Prostate gland (tissue), 2 donors: ENCODE results near the gene CDKL5. TPM values are rescaled to one million over a fixed set of nuclear protein-coding genes. Genes with fewer than 3 reads are reported as not detected.

ENCODE experiments used
- DNase-seq: peaks from one replicate; pipeline ENCODE4 v3.0.0-alpha.2; 2019; ENCODE audit warnings: low spot score
- H3K27ac ChIP-seq, 2 donors: fragments of 200-600 bp; sonication (generic); 2 replicates each; pipeline ENCODE4 v1.5.1; 2017 to 2019
- H3K27me3 ChIP-seq: fragments of 200-600 bp; sonication (generic); replicated peaks from 2 replicates; pipeline ENCODE4 v1.5.1; 2019; ENCODE audit not compliant: insufficient read depth
- H3K36me3 ChIP-seq, 2 donors: fragments of 200-600 bp; sonication (generic); 1 replicate in 1 of 2; 2 replicates in 1 of 2; pipeline versions ENCODE4 v1.5.1 to v1.8.1; 2017 to 2019
- H3K4me1 ChIP-seq: fragments of 200-600 bp; sonication (generic); replicated peaks from 2 replicates; pipeline ENCODE4 v1.5.1; 2019
- H3K4me3 ChIP-seq, 2 donors: fragments of 200-600 bp; sonication (generic); 2 replicates each; pipeline ENCODE4 v1.5.1; 2017 to 2019
- H3K9me3 ChIP-seq: fragments of 200-600 bp; sonication (generic); 2 replicates; pipeline ENCODE4 v1.5.1; 2017
- POLR2A ChIP-seq: fragments of 450-650 bp; IDR thresholded peaks from one replicate; pipeline ENCODE4 v1.6.1; 2016; ENCODE audit warnings: antibody characterized with exemption, mild to moderate bottlenecking
- POLR2AphosphoS5 ChIP-seq: sonication (generic); formaldehyde crosslinking; IDR thresholded peaks from one replicate; pipeline ENCODE4 v1.6.1; 2017; ENCODE audit warnings: antibody characterized with exemption
- whole genome bisulfite sequencing: methylation state at CpG from one replicate; pipeline ENCODE4 v1.1.5; 2018; 5-methylcytosine and 5-hydroxymethylcytosine counted together
- intact Hi-C: fragments of 100-400 bp; cut with DNase I; formaldehyde crosslinking; loops from one replicate; pipeline ENCODE4 v1.14.2; 2022
- total RNA-seq, 2 donors: library from RNA; depleted of rRNA; stranded (reverse); fragments of >200 nt; gene quantifications; one replicate each; pipeline ENCODE4 v1.1.0, GENCODE V29; 2016
- TF ChIP-seq, protein P1 (sequence below), 4 experiments: fragments of 200-600 bp in 2 of 4; fragments of 450-650 bp in 2 of 4; sonication (generic) in 2 of 4; IDR thresholded peaks; 1 replicate in 3 of 4; 2 replicates in 1 of 4; pipeline ENCODE4 v1.5.1; 2016 to 2019; ENCODE audit warnings: antibody characterized with exemption in 4 of 4, mild to moderate bottlenecking in 2 of 4, moderate library complexity in 2 of 4

The CDKL5 gene
- total RNA-seq, 2 donors from 2014 or later: 14.5 to 18.8 TPM

DNA sequence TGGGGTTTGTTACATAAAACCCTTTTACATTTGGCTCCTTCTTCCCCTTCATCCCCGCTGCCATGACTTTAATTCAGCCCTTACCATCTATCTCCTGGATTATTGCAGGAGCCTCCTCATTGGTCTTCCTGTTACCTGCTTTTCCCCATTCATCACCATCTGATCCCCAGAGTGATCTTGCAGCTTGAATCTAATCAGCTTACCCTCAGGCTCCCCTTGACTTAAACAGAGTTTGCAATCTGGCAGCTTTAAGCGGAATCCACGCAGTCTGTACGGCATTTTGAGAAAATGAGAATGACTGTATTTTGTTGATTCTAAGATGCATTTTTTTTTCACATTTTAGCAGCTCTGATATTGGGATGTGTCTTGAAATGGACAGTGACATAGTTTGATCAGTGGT is 267.1 kb downstream of the CDKL5 start:
- DNase-seq: no peak
- intact Hi-C loops: no loop called here
- Histone ChIP-seq H3K36me3 (no peaks in the 10 kb centered on the region), H3K4me3 (no peak overlapping the region), H3K4me1 (no peaks in the 10 kb centered on the region), H3K27ac (no peak overlapping the region), H3K27me3 (no peaks in the 10 kb centered on the region), H3K9me3 (no peaks in the 10 kb centered on the region)
- WGBS: 91% methylated on average over 4 of the region's 4 CpGs
- TF ChIP-seq, protein P1, sequence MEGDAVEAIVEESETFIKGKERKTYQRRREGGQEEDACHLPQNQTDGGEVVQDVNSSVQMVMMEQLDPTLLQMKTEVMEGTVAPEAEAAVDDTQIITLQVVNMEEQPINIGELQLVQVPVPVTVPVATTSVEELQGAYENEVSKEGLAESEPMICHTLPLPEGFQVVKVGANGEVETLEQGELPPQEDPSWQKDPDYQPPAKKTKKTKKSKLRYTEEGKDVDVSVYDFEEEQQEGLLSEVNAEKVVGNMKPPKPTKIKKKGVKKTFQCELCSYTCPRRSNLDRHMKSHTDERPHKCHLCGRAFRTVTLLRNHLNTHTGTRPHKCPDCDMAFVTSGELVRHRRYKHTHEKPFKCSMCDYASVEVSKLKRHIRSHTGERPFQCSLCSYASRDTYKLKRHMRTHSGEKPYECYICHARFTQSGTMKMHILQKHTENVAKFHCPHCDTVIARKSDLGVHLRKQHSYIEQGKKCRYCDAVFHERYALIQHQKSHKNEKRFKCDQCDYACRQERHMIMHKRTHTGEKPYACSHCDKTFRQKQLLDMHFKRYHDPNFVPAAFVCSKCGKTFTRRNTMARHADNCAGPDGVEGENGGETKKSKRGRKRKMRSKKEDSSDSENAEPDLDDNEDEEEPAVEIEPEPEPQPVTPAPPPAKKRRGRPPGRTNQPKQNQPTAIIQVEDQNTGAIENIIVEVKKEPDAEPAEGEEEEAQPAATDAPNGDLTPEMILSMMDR (IDR thresholded peaks at IDR 0.05): no peak
- TF ChIP-seq POLR2AphosphoS5: no peak
- TF ChIP-seq POLR2A: no peak

DNA sequence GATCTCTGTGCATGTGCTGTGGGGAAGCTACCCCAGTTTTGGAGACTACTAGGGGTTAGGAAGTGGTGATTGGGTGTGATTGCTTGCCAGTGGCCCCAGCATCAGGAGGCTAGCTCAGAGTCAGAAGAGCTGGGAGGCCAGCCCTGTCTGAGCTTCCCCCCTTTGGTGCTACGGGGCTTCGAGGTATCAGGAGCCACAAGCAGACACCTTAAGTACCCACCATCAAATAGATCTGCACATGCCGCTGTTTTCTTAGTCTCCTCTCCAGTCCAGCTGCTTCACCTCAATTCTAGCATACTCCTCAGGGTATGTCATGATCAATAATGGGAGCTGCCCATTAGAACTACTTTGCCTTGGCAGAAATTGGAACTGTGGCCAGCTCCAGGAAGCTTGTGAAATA is 271.2 kb downstream of the CDKL5 start:
- WGBS: no CpG with 5 or more reads among the region's 3 CpGs
- Histone ChIP-seq H3K4me1 (no peaks in the 10 kb centered on the region), H3K27me3 (no peaks in the 10 kb centered on the region), H3K4me3 (no peak overlapping the region), H3K36me3 (no peaks in the 10 kb centered on the region), H3K27ac (no peak overlapping the region), H3K9me3 (no peaks in the 10 kb centered on the region)
- TF ChIP-seq, protein P1 (IDR thresholded peaks at IDR 0.05): no peak
- TF ChIP-seq POLR2A (no peak), POLR2AphosphoS5 (no peak)
- intact Hi-C loops: no loop called here
- DNase-seq: no peak

DNA sequence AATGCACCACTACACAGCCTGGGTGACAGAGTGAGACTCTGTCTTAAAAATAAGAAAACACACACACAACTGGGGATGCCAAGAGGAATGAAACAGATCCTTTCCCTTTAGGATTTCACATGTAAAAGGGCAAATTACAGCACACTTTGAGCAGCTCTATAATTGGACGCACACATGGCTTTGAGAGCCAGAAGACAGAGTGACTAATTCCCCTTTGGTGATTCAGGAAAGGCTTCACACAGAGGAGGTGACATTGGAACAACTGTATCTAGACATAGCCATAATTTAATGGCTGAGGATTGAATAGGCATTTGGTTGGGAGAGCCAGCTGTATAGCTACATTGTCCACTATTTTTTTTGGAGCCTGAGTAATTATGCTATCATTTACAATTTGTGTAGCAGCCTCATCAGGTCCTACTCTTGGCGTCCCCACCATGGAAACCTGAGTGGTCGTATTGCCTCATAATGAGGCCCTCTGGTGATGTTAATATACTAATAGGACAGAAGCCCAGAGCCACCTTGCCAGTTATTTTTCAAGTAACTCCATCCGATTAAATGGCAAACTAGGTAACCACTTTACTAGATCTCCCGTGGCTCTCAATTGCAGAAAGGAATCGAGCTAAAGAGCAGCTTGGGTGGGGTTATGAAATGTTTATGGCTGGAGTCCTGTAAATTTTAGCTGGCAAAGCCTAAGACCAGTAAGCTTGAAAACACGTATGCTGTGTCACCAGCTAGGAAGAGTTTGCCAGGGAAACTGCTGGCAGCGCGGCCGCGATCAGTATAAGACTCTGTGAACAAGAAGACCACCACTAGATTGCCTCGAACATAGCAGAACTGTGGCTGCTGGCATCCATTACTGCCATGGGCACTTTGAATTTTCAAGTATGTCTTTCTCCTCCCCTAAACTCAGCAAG is 273.6 kb downstream of the CDKL5 start:
- Histone ChIP-seq H3K27ac (peak overlapping the region in 1 of 2 donors; percentile 8), H3K4me3 (no peak overlapping the region), H3K27me3 (no peaks in the 10 kb centered on the region), H3K9me3 (no peaks in the 10 kb centered on the region), H3K4me1 (no peaks in the 10 kb centered on the region), H3K36me3 (no peaks in the 10 kb centered on the region)
- DNase-seq: no peak
- intact Hi-C loops: no loop called here
- TF ChIP-seq, protein P1 (IDR thresholded peaks at IDR 0.05): no peak
- TF ChIP-seq POLR2A (no peak), POLR2AphosphoS5 (no peak)
- WGBS: 75% methylated on average over 12 of the region's 12 CpGs

DNA sequence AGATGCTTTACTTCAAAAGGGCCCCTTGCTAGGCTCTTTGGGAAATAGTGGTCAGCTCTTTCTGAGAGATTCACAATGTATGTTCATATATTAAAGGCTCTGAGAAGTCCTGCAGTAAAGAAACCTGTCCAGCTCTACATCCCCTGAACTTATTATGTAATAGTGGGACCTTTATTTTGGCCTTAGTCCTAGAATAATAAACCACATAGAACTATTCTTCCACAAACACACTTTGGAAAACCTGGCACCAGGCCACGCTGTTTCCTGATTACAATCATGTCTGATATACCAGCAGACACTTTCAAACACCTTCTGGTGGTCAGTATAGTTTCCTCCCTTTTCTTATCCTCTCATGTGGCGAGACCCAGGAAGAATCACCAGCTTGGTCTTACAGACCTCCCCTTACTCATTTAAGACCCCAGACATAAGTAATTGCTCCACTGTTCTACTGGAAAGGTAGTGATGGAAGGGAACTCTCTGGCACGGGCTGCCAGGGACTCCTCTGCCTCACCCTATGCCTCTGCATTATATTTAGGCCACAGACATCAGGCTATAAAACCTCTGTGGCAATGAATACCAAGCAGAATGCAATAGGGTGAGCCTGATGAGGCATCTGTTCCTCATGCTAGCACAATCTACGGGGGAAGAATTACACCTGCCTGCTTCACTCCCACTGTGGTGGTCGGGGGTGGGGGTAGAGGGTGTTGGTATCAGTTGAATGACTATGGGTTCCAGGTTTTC is 276.4 kb downstream of the CDKL5 start:
- Histone ChIP-seq H3K36me3 (no peaks in the 10 kb centered on the region), H3K27ac (peak overlapping the region in 1 of 2 donors; percentile 60), H3K9me3 (no peaks in the 10 kb centered on the region), H3K4me3 (no peak overlapping the region), H3K27me3 (no peaks in the 10 kb centered on the region), H3K4me1 (no peaks in the 10 kb centered on the region)
- TF ChIP-seq, protein P1 (IDR thresholded peaks at IDR 0.05): no peak
- peak; percentile 3 for TF ChIP-seq POLR2AphosphoS5
- DNase-seq: peak; percentile 44
- 76% methylated on average over 5 of the region's 5 CpGs for WGBS
- intact Hi-C loops: no loop called here
